ENCODE results near the gene VGLL4. TPM values are rescaled to one million over a fixed set of nuclear protein-coding genes. Genes with fewer than 3 reads are reported as not detected.

VGLL4 gene
- polyA plus RNA-seq, 1 donor from 2014 or later: 113 TPM

- no peaks in the 10 kb centered on the region for H4K20me1 ChIP-seq (ENCODE audit: insufficient read depth)
Observed at GRCh38 chr3:11591391-11592282, 52.1 kb downstream of the VGLL4 start.

GRCh38 chr3:11591002-11591355 is 52.7 kb downstream of the VGLL4 start:
- Histone ChIP-seq H3K9me3 (ENCODE audit: low read length) (no peaks in the 10 kb centered on the region), H3K79me2 (replicated peaks; ENCODE audit: insufficient read depth, low read length) (peaks cover 44% of the 10 kb centered on the region), H3K4me2 (ENCODE audit: low read length) (no peak overlapping the region), H3K27ac (ENCODE audit: low read length) (peak overlapping the region; percentile 81), H2AFZ (ENCODE audit: low read depth, low read length) (no peak overlapping the region), H3K9me2 (ENCODE audit: insufficient read depth, low read length) (no peaks in the 10 kb centered on the region), H3K27me3 (ENCODE audit: insufficient read depth, low read depth, low read length) (no peaks in the 10 kb centered on the region), H4K20me1 (ENCODE audit: insufficient read depth) (no peaks in the 10 kb centered on the region), H3K36me3 (ENCODE audit: insufficient read depth, low read length) (no peaks in the 10 kb centered on the region), H3F3A (ENCODE audit: insufficient read depth, low read length, poor library complexity, severe bottlenecking) (peaks cover 3% of the 10 kb centered on the region), H3K9ac (ENCODE audit: low read length) (peak overlapping the region; percentile 60), H3K4me3 (ENCODE audit: low read length) (peak overlapping the region; percentile 12)
- TF ChIP-seq, protein P1, sequence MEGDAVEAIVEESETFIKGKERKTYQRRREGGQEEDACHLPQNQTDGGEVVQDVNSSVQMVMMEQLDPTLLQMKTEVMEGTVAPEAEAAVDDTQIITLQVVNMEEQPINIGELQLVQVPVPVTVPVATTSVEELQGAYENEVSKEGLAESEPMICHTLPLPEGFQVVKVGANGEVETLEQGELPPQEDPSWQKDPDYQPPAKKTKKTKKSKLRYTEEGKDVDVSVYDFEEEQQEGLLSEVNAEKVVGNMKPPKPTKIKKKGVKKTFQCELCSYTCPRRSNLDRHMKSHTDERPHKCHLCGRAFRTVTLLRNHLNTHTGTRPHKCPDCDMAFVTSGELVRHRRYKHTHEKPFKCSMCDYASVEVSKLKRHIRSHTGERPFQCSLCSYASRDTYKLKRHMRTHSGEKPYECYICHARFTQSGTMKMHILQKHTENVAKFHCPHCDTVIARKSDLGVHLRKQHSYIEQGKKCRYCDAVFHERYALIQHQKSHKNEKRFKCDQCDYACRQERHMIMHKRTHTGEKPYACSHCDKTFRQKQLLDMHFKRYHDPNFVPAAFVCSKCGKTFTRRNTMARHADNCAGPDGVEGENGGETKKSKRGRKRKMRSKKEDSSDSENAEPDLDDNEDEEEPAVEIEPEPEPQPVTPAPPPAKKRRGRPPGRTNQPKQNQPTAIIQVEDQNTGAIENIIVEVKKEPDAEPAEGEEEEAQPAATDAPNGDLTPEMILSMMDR (IDR thresholded peaks at IDR 0.05; ENCODE audit: poor library complexity, severe bottlenecking): no peak
- TF ChIP-seq RAD21 (conservative IDR thresholded peaks at IDR 0.05): no peak
- TF ChIP-seq EP300 (conservative IDR thresholded peaks at IDR 0.05; ENCODE audit: poor library complexity, severe bottlenecking): no peak
- no peak for TF ChIP-seq SMC3 (conservative IDR thresholded peaks at IDR 0.05; ENCODE audit: poor library complexity)
- no peak for TF ChIP-seq TAF1 (IDR thresholded peaks at IDR 0.05; ENCODE audit: low read depth)
- peak; percentile 7 for TF ChIP-seq MXI1 (conservative IDR thresholded peaks at IDR 0.05; ENCODE audit: poor library complexity, severe bottlenecking)

More at GRCh38 chr3:11591391-11592282, 52.1 kb downstream of the VGLL4 start:
- H3F3A ChIP-seq (ENCODE audit: insufficient read depth, low read length, poor library complexity, severe bottlenecking): peaks cover 3% of the 10 kb centered on the region
- H2AFZ ChIP-seq (ENCODE audit: low read depth, low read length): peak overlapping the region; percentile 25
- H3K4me2 ChIP-seq (ENCODE audit: low read length): no peak overlapping the region
- no peaks in the 10 kb centered on the region for H3K9me2 ChIP-seq (ENCODE audit: insufficient read depth, low read length)
- H3K36me3 ChIP-seq (ENCODE audit: insufficient read depth, low read length): no peaks in the 10 kb centered on the region
- TF ChIP-seq, protein P1 (IDR thresholded peaks at IDR 0.05; ENCODE audit: poor library complexity, severe bottlenecking): no peak
- TF ChIP-seq SMC3 (conservative IDR thresholded peaks at IDR 0.05; ENCODE audit: poor library complexity) (no peak), REST (IDR thresholded peaks at IDR 0.05; ENCODE audit: borderline replicate concordance) (peak; percentile 26), POLR2AphosphoS5 (IDR thresholded peaks at IDR 0.05) (peak; percentile 58), MXI1 (conservative IDR thresholded peaks at IDR 0.05; ENCODE audit: poor library complexity, severe bottlenecking) (peak; percentile 6)
- H3K9me3 ChIP-seq (ENCODE audit: low read length): no peaks in the 10 kb centered on the region
- H3K79me2 ChIP-seq (replicated peaks; ENCODE audit: insufficient read depth, low read length): peaks cover 39% of the 10 kb centered on the region
- peak overlapping the region; percentile 81 for H3K27ac ChIP-seq (ENCODE audit: low read length)
- H3K27me3 ChIP-seq (ENCODE audit: insufficient read depth, low read depth, low read length): no peaks in the 10 kb centered on the region
- H3K4me3 ChIP-seq (ENCODE audit: low read length): peak overlapping the region; percentile 12
- peak overlapping the region; percentile 60 for H3K9ac ChIP-seq (ENCODE audit: low read length)
